ENCODE data around the gene ALPP. TPM values are rescaled to one million over a fixed set of nuclear protein-coding genes. Genes with fewer than 3 reads are reported as not detected.

ALPP gene
- total and polyA plus RNA-seq, 2 of the 13 experiments (the other 11 are each of a cell fraction or from before 2014, with no cell fraction given): not detected

DNA sequence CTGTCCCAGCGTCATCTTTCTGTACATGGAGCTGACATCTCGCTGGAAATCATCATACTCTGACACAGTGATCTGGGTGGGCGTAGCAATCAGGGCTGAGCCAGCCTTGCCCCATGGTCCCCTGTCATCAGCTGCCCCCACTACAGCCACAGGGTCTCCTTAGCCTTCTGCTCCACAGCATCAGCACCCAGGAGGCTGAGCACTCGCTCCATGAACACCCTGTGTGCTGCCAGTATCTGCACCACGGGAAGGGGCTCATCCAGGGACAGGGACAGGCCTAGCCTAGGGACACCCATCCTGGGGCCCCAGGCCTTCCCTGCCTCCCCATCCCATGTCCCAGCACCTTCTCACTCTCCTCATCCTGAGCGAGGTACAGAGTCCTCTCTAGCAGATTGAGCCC lies 39.5 kb downstream of the ALPP start:
- Histone ChIP-seq H3K27ac (ENCODE audit: extremely low read length, insufficient read depth, low read length) (no peak overlapping the region), H3K27me3 (ENCODE audit: control insufficient read depth in 1 of 2, insufficient read depth in 2 of 2, low read length in 2 of 2) (peaks cover 17 to 77% of the 10 kb centered on the region in 2 experiments), H3K4me3 (replicated peaks in 1 of 3; ENCODE audit: insufficient read depth in 1 of 3, low read depth in 2 of 3, low read length in 3 of 3) (no peak overlapping the region), H4K20me1 (ENCODE audit: insufficient read depth, low read length) (no peaks in the 10 kb centered on the region), H3K4me2 (ENCODE audit: low read depth, low read length) (no peak overlapping the region), H2AFZ (ENCODE audit: low read length) (no peak overlapping the region), H3K4me1 (ENCODE audit: insufficient read depth, low read length) (no peaks in the 10 kb centered on the region), H3K36me3 (replicated peaks in 1 of 2; ENCODE audit: control insufficient read depth in 1 of 2, insufficient read depth in 2 of 2, low read length in 2 of 2) (no peaks in the 10 kb centered on the region), H3K9me3 (ENCODE audit: low read length) (peaks cover 16% of the 10 kb centered on the region), H3K79me2 (ENCODE audit: insufficient read depth, low read length) (no peaks in the 10 kb centered on the region), H3K9ac (ENCODE audit: insufficient read depth, low read depth, low read length) (no peak overlapping the region)
- CTCF ChIA-PET (ENCODE audit: low intra/inter-chr PET ratio, low total read pairs): no interaction called here
- POLR2A ChIA-PET: no interaction called here
- BruUV-seq (replicated peaks): no TSS peak
- no peak for FAIRE-seq
- no peak for ATAC-seq
- intact Hi-C loops (cut with micrococcal nuclease; ENCODE audit: unreplicated experiment): no loop called here
- no peak for DNase-seq (ENCODE audit: low spot score)
- 43% methylated on average over 1 of the region's 6 CpGs for WGBS (ENCODE audit: low lambda C conversion rate)
- in situ Hi-C loops (cut with HindIII; ENCODE audit: extremely low pct_ligation_motif_present, low pct_unique_long_range_greater_than_20kb): no loop called here
- TF ChIP-seq ZNF224 (CRISPR knock-in tag; IDR thresholded peaks at IDR 0.05) (no peak), RARA (CRISPR knock-in tag; IDR thresholded peaks at IDR 0.05) (no peak), ZNF510 (CRISPR knock-in tag; IDR thresholded peaks at IDR 0.05; ENCODE audit: low read depth) (no peak), XBP1 (CRISPR knock-in tag; IDR thresholded peaks at IDR 0.05) (no peak), TCF7 (IDR thresholded peaks at IDR 0.05; ENCODE audit: low read depth) (no peak), ARHGAP35 (CRISPR knock-in tag; IDR thresholded peaks at IDR 0.05; ENCODE audit: borderline replicate concordance) (no peak), ZNF382 (CRISPR knock-in tag; IDR thresholded peaks at IDR 0.05; ENCODE audit: borderline replicate concordance) (no peak), ZNF770 (CRISPR knock-in tag; IDR thresholded peaks at IDR 0.05) (no peak), ISL2 (CRISPR knock-in tag; IDR thresholded peaks at IDR 0.05) (no peak), KMT2A (CRISPR knock-in tag; IDR thresholded peaks at IDR 0.05) (no peak), ELF4 (CRISPR knock-in tag; IDR thresholded peaks at IDR 0.05; ENCODE audit: borderline replicate concordance) (no peak), ZNF101 (CRISPR knock-in tag; IDR thresholded peaks at IDR 0.05; ENCODE audit: borderline replicate concordance, low read depth) (no peak)
- TF ChIP-seq, protein P1, sequence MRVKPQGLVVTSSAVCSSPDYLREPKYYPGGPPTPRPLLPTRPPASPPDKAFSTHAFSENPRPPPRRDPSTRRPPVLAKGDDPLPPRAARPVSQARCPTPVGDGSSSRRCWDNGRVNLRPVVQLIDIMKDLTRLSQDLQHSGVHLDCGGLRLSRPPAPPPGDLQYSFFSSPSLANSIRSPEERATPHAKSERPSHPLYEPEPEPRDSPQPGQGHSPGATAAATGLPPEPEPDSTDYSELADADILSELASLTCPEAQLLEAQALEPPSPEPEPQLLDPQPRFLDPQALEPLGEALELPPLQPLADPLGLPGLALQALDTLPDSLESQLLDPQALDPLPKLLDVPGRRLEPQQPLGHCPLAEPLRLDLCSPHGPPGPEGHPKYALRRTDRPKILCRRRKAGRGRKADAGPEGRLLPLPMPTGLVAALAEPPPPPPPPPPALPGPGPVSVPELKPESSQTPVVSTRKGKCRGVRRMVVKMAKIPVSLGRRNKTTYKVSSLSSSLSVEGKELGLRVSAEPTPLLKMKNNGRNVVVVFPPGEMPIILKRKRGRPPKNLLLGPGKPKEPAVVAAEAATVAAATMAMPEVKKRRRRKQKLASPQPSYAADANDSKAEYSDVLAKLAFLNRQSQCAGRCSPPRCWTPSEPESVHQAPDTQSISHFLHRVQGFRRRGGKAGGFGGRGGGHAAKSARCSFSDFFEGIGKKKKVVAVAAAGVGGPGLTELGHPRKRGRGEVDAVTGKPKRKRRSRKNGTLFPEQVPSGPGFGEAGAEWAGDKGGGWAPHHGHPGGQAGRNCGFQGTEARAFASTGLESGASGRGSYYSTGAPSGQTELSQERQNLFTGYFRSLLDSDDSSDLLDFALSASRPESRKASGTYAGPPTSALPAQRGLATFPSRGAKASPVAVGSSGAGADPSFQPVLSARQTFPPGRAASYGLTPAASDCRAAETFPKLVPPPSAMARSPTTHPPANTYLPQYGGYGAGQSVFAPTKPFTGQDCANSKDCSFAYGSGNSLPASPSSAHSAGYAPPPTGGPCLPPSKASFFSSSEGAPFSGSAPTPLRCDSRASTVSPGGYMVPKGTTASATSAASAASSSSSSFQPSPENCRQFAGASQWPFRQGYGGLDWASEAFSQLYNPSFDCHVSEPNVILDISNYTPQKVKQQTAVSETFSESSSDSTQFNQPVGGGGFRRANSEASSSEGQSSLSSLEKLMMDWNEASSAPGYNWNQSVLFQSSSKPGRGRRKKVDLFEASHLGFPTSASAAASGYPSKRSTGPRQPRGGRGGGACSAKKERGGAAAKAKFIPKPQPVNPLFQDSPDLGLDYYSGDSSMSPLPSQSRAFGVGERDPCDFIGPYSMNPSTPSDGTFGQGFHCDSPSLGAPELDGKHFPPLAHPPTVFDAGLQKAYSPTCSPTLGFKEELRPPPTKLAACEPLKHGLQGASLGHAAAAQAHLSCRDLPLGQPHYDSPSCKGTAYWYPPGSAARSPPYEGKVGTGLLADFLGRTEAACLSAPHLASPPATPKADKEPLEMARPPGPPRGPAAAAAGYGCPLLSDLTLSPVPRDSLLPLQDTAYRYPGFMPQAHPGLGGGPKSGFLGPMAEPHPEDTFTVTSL (CRISPR knock-in tag; IDR thresholded peaks at IDR 0.05; ENCODE audit: borderline replicate concordance): no peak
